Right lobe of liver (tissue), 4 donors: ENCODE data around the gene ATIC.

Experiments
- POLR2A ChIP-seq: fragments of 450-650 bp; IDR thresholded peaks from one replicate; pipeline ENCODE4 v1.6.1; 2017; ENCODE audit warnings: antibody characterized with exemption, mild to moderate bottlenecking
- TF ChIP-seq, protein P1 (sequence below), 4 donors: fragments of 200-600 bp in 3 of 4; fragments of 450-650 bp in 1 of 4; IDR thresholded peaks; one replicate each; pipeline versions ENCODE4 v1.5.1 to v1.8.0; 2016 to 2022; ENCODE audit warnings: antibody characterized with exemption in 4 of 4, mild to moderate bottlenecking in 2 of 4
- donor health status: DM: no; HTN: no; CAD: no.
- donor health status: DM: no; HTN: no; CAD: no.
- donor health status: DM: no; HTN: yes; CAD: no.

GRCh38 chr2:215386566-215386965, 74.7 kb downstream of the ATIC start:
- TF ChIP-seq, protein P1, sequence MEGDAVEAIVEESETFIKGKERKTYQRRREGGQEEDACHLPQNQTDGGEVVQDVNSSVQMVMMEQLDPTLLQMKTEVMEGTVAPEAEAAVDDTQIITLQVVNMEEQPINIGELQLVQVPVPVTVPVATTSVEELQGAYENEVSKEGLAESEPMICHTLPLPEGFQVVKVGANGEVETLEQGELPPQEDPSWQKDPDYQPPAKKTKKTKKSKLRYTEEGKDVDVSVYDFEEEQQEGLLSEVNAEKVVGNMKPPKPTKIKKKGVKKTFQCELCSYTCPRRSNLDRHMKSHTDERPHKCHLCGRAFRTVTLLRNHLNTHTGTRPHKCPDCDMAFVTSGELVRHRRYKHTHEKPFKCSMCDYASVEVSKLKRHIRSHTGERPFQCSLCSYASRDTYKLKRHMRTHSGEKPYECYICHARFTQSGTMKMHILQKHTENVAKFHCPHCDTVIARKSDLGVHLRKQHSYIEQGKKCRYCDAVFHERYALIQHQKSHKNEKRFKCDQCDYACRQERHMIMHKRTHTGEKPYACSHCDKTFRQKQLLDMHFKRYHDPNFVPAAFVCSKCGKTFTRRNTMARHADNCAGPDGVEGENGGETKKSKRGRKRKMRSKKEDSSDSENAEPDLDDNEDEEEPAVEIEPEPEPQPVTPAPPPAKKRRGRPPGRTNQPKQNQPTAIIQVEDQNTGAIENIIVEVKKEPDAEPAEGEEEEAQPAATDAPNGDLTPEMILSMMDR (IDR thresholded peaks at IDR 0.05): no peak
- no peak for TF ChIP-seq POLR2A
